ENCODE results near the gene CLEC3B. TPM values are rescaled to one million over a fixed set of nuclear protein-coding genes. Genes with fewer than 3 reads are reported as not detected.

The CLEC3B gene
- total RNA-seq, 1 donor from 2014 or later: 41.7 TPM

DNA sequence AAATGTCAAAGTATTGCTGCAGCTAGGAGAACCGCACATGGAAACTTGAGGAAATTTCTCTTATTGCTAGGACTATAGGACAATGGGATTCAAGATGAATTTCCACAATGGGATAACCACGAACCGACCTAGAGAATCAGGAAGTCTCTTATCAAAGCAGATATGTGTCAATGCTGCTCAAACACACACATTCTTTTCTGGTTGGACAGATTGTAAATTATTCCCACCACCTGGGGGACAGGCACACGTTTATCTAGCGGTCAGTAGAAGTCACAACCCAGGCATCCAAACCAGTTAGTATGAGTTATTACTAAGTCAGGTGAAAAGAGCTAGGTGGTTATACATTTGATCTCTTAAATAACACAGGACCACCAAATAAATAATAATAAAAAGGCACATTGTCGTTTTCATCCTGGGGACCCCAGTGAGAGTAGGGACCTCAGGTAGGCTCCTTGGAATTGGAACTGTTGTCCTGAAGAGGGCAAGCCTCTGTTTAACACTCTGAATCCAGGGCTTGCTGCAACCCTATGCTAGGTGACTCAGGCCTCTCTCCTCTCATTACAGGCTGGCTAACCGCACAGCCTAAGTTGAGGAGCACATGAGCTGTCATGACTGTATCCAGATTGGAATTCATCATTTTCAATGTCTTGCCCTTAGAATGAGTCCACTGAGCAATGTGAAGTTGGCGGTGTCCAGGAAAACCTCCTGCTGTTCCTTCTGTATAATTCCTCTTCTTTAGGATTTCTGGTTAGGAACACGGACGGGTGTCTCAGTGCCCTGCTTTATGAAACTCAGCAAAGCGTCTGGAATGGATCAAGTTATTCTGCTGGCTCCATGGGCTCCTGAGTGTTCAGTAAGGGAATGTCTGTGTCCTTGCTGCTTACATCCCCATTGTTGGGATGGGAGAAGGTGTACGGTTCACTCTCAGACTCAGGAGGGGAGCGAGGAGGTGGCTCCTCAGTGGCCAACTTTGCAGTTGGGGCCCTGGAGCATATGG, 59.0 kb downstream of the CLEC3B start:
- no peak overlapping the region for H3K27ac ChIP-seq
- H3K4me3 ChIP-seq: no peak overlapping the region
- H3K27me3 ChIP-seq: no peaks in the 10 kb centered on the region
- H3K9me3 ChIP-seq: no peaks in the 10 kb centered on the region
- H3K36me3 ChIP-seq: peaks cover 0 to 4% of the 10 kb centered on the region in 2 donors
- DNase-seq (ENCODE audit: extremely low spot score in 2 of 2): no peak
- intact Hi-C loops (cut with DNase I): no loop called here
- TF ChIP-seq, protein P1, sequence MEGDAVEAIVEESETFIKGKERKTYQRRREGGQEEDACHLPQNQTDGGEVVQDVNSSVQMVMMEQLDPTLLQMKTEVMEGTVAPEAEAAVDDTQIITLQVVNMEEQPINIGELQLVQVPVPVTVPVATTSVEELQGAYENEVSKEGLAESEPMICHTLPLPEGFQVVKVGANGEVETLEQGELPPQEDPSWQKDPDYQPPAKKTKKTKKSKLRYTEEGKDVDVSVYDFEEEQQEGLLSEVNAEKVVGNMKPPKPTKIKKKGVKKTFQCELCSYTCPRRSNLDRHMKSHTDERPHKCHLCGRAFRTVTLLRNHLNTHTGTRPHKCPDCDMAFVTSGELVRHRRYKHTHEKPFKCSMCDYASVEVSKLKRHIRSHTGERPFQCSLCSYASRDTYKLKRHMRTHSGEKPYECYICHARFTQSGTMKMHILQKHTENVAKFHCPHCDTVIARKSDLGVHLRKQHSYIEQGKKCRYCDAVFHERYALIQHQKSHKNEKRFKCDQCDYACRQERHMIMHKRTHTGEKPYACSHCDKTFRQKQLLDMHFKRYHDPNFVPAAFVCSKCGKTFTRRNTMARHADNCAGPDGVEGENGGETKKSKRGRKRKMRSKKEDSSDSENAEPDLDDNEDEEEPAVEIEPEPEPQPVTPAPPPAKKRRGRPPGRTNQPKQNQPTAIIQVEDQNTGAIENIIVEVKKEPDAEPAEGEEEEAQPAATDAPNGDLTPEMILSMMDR (IDR thresholded peaks at IDR 0.05): no peak
- TF ChIP-seq POLR2A (IDR thresholded peaks at IDR 0.05): no peak
- TF ChIP-seq POLR2AphosphoS5 (IDR thresholded peaks at IDR 0.05; ENCODE audit: insufficient read depth in 1 of 2, low read depth in 1 of 2): no peak
- no peaks in the 10 kb centered on the region for H3K4me1 ChIP-seq

Small RNA genes within 50 kb of the gene (small RNA-seq; reads per million reads assigned to genes)
- not detected for gene RNU5B-3P

Other genes starting within 250 kb of the CLEC3B start
- gene TMEM42, start 164.4 kb upstream of the CLEC3B start, total RNA-seq: 10.8 TPM
- not detected for gene TGM4, start 151.7 kb upstream of the CLEC3B start, total RNA-seq
- gene ZDHHC3, start 50.1 kb upstream of the CLEC3B start, total RNA-seq: 83.5 TPM
- 56.2 TPM for gene EXOSC7, start 50.1 kb upstream of the CLEC3B start, total RNA-seq
- gene CDCP1, start 120.1 kb downstream of the CLEC3B start, total RNA-seq: 27.5 TPM
- gene TMEM158, start 200.0 kb downstream of the CLEC3B start, total RNA-seq: 1.2 TPM